ENCODE data around the gene NCKAP5L.

DNA sequence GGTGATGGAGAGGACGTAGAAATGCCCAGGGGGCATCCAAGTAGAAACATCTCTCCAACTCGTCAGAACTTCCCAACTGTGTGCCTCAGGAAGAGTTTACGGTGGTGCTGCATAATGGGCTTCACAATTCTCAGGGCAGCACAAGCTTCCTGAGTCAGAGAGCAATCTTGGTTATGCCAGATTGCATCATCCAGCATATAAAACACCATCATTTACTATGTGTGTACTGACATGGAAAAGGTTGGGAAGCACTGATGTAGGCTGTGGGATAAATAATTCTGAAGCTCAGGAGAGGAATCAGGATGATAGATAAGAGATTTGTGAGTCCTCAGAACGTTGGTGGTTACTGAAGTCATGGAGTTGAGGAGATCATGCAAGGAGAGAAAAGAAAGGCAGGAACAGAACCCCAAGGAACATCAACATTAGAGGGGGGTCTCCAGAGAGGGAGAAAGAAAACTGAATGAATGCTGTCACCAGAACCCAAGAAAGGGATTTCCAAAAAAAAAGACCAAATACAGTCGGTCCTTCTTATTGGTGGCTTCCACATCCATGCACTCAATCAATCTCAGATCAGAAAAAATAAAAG is 4.7 kb upstream of the NCKAP5L start:
- TF ChIP-seq, protein P1, sequence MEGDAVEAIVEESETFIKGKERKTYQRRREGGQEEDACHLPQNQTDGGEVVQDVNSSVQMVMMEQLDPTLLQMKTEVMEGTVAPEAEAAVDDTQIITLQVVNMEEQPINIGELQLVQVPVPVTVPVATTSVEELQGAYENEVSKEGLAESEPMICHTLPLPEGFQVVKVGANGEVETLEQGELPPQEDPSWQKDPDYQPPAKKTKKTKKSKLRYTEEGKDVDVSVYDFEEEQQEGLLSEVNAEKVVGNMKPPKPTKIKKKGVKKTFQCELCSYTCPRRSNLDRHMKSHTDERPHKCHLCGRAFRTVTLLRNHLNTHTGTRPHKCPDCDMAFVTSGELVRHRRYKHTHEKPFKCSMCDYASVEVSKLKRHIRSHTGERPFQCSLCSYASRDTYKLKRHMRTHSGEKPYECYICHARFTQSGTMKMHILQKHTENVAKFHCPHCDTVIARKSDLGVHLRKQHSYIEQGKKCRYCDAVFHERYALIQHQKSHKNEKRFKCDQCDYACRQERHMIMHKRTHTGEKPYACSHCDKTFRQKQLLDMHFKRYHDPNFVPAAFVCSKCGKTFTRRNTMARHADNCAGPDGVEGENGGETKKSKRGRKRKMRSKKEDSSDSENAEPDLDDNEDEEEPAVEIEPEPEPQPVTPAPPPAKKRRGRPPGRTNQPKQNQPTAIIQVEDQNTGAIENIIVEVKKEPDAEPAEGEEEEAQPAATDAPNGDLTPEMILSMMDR (IDR thresholded peaks at IDR 0.05; ENCODE audit: extremely low read depth in 1 of 2, insufficient read depth in 1 of 2, low read depth in 1 of 2, low read length in 2 of 2), result no peak
- TF ChIP-seq EZH2 (IDR thresholded peaks at IDR 0.05; ENCODE audit: borderline replicate concordance, low read depth, low read length, severe bottlenecking) (no peak), MYC (IDR thresholded peaks at IDR 0.05; ENCODE audit: low read depth, low read length) (no peak)
